Left kidney (tissue), 1 donor: ENCODE data around the gene THUMPD2. TPM values are rescaled to one million over a fixed set of nuclear protein-coding genes. Genes with fewer than 3 reads are reported as not detected.

Source experiments
- polyA plus RNA-seq: library from polyadenylated mRNA; unstranded; fragments of 120-200 nt; gene quantifications from one replicate; pipeline ENCODE4 v1.2.1, GENCODE V29; 2013; ENCODE audit not compliant: insufficient read length

THUMPD2 gene
- polyA plus RNA-seq, 1 donor: 26.4 TPM

Other genes with a start within 250 kb of the THUMPD2 start
- 102 TPM for gene TMEM178A, start 113.3 kb downstream of the THUMPD2 start, polyA plus RNA-seq